OCI-LY3 (cell line): Measurements from ENCODE around the gene AK4.

Experiments
- CTCF ChIP-seq: fragments of 200-600, 300-600 bp; sonication (generic); IDR thresholded peaks from 2 replicates; pipeline ENCODE4 v1.5.1; 2014; ENCODE audit warnings: antibody characterized with exemption, low read length, low read depth
- EZH2phosphoT487 ChIP-seq: fragments of 200-600 bp; shearing (Covaris generic); IDR thresholded peaks from 2 replicates; pipeline ENCODE4 v1.6.1; 2018; ENCODE audit warnings: antibody characterized with exemption, mixed run types, low read depth

GRCh38 chr1:65170511-65171142, 22.6 kb downstream of the AK4 start:
- no peak for TF ChIP-seq CTCF
- TF ChIP-seq EZH2phosphoT487, result no peak
